A549 treated with dexamethasone at 1 μM for 4 hours (cell line): Measurements from ENCODE around the gene PRAMEF12. TPM values are rescaled to one million over a fixed set of nuclear protein-coding genes. Genes with fewer than 3 reads are reported as not detected.

Source experiments
- total RNA-seq: library from RNA; stranded (reverse); fragments of 200-300 nt; extraction: Qiagen RNA extraction; gene quantifications from 5 replicates; pipeline ENCODE4 v1.2.3, GENCODE V29; 2022

Gene PRAMEF12
- not detected in 5 replicates for total RNA-seq

DNA sequence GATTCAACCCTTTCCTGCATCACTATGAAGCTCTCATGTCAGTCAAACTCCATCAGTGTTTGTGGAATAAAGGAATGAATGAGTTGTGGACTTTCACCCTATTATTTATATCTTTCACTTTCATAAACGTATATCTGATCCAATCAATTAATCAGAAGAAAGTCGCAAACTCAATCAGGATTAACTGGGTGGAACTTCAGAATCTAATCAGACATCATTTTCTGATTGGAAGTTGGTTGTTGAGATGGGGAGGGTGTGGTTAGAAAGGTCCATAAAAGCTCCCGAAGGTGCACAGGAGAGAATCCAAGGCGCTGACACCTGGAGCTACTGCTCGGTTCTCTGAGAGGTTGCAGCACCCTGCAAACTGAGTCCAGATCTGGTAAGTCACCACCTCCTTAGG is at the start of gene PRAMEF12:
Gene PRAMEF12 (plus strand): TSS at position 301 of the 400 bp plus-strand sequence. CDS start 1,130 bp downstream, outside the sequence.

DNA sequence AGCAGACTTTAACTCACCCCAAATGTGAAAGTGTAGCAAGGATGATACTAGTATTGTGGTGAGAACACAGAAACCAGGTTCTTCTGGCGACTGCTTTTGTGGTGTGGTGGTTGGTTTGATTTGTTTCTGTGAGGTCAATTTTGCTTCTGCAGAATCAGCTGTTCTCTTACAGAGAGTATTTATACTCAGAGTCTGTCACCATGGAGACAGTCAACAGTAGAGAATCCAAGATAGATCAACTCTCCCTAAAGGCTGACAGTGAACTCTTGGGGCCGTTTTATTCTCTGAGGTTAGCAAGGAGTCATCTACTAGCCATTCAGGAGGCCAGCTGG is 27.6 kb upstream of the PRAMEF12 start, which contains the start of gene CFAP107:
Gene CFAP107 (plus strand): TSS at position 209 of the 332 bp plus-strand sequence. CDS start 231 bp downstream, outside the sequence.

DNA sequence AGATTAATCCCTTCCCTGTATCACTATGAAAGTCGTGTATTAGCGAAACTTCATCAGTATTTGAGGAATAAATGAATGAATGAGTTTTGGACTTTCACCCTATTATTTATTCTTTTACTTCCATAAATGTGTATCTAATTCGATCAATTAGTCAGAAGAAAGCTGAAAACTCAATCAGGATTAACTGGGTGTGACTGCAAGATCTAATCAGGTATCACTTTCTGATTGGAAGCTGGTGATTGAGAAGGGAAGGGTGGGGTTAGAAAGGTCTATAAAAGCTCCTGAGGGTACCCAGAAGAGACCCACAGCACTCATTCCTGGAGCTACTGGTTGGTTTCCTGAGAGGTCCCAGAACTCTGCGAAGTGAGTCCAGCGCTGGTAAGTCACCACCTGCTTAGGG is 17.6 kb downstream of the PRAMEF12 start, which contains the start of gene PRAMEF1:
Gene PRAMEF1 (plus strand): TSS at position 301 of the 400 bp plus-strand sequence. CDS start 1,831 bp downstream, outside the sequence.

Other genes with a start within 250 kb of the PRAMEF12 start
- 41.9 to 52.6 TPM (median 50.9 TPM) in 5 replicates for gene DHRS3, start 155.5 kb upstream of the PRAMEF12 start, total RNA-seq
- not detected in 5 replicates for gene AADACL4, start 129.7 kb upstream of the PRAMEF12 start, total RNA-seq
- gene AADACL3, start 57.6 kb upstream of the PRAMEF12 start, total RNA-seq: not detected in 5 replicates
- not detected in 5 replicates for gene CFAP107, start 27.5 kb upstream of the PRAMEF12 start, total RNA-seq
- 0.05 to 0.13 TPM (median 0.09 TPM) in 5 replicates for gene PRAMEF1, start 17.7 kb downstream of the PRAMEF12 start, total RNA-seq
- not detected in 5 replicates for gene PRAMEF11, start 57.7 kb downstream of the PRAMEF12 start, total RNA-seq
- not detected in 5 replicates for gene HNRNPCL1, start 75.0 kb downstream of the PRAMEF12 start, total RNA-seq
- gene PRAMEF2, start 83.3 kb downstream of the PRAMEF12 start, total RNA-seq: 0.07 to 0.24 TPM (median 0.13 TPM) in 5 replicates
- gene PRAMEF4, start 112.5 kb downstream of the PRAMEF12 start, total RNA-seq: 0.06 TPM in 1 of 5 replicates, not detected in the others
- gene PRAMEF10, start 124.5 kb downstream of the PRAMEF12 start, total RNA-seq: not detected in 5 replicates
- gene PRAMEF7, start 142.9 kb downstream of the PRAMEF12 start, total RNA-seq: 0.07 to 0.15 TPM (median 0.12 TPM) in 3 of 5 replicates, not detected in the others
- gene PRAMEF6, start 173.8 kb downstream of the PRAMEF12 start, total RNA-seq: not detected in 5 replicates